Fibroblast of lung (primary cell): Measurements from ENCODE around the gene ATOH7. TPM values are rescaled to one million over a fixed set of nuclear protein-coding genes. Genes with fewer than 3 reads are reported as not detected.

Experiments
- DNase-seq, 2 donors: peaks; one replicate each; pipeline versions ENCODE4 v3.0.0 to v3.0.0-alpha.2; 2010; ENCODE audit warnings: low read depth in 2 of 2
- H2AFZ ChIP-seq: 2 replicates; pipeline ENCODE4 v1.5.1; 2012; ENCODE audit warnings: low read length, control low read depth, inconsistent platforms
- H3K27ac ChIP-seq: 2 replicates; pipeline ENCODE4 v1.5.1; 2011; ENCODE audit warnings: low read length, control low read depth; ENCODE audit not compliant: insufficient read depth
- H3K27me3 ChIP-seq: 2 replicates; pipeline ENCODE4 v1.5.1; 2011; ENCODE audit warnings: mild to moderate bottlenecking, low read length; ENCODE audit not compliant: control insufficient read depth, insufficient read depth
- H3K36me3 ChIP-seq: 2 replicates; pipeline ENCODE4 v1.5.1; 2011; ENCODE audit warnings: low read length; ENCODE audit not compliant: control insufficient read depth, insufficient read depth
- H3K4me1 ChIP-seq: 2 replicates; pipeline ENCODE4 v1.5.1; 2011; ENCODE audit warnings: low read length; ENCODE audit not compliant: control insufficient read depth, insufficient read depth; ENCODE audit errors: extremely low read depth
- H3K4me2 ChIP-seq: 2 replicates; pipeline ENCODE4 v1.5.1; 2011; ENCODE audit warnings: low read length, control low read depth; ENCODE audit not compliant: insufficient read depth; ENCODE audit errors: extremely low read depth
- H3K4me3 ChIP-seq, 4 experiments: fragments of 200-600 bp in 1 of 4; sonication (generic) in 1 of 4; replicated peaks in 1 of 4; 2 replicates each; pipeline ENCODE4 v1.5.1; 2011 to 2016; ENCODE audit warnings: low read length in 4 of 4, low read depth in 3 of 4, mild to moderate bottlenecking in 3 of 4, control low read depth in 2 of 4, inconsistent platforms in 1 of 4, mixed read lengths in 1 of 4; ENCODE audit not compliant: insufficient read depth in 1 of 4; ENCODE audit errors: control extremely low read depth in 1 of 4
- H3K79me2 ChIP-seq: 2 replicates; pipeline ENCODE4 v1.5.1; 2012; ENCODE audit warnings: mild to moderate bottlenecking, low read length, inconsistent platforms; ENCODE audit not compliant: control insufficient read depth, insufficient read depth
- H3K9ac ChIP-seq: 2 replicates; pipeline ENCODE4 v1.5.1; 2011; ENCODE audit warnings: mild to moderate bottlenecking, low read length, control low read depth; ENCODE audit not compliant: insufficient read depth
- H3K9me3 ChIP-seq: 2 replicates; pipeline ENCODE4 v1.5.1; 2012; ENCODE audit warnings: low read depth, low read length; ENCODE audit not compliant: control insufficient read depth, insufficient read depth
- H4K20me1 ChIP-seq: 2 replicates; pipeline ENCODE4 v1.5.1; 2011; ENCODE audit warnings: low read length; ENCODE audit not compliant: control insufficient read depth, insufficient read depth; ENCODE audit errors: extremely low read depth
- EZH2 ChIP-seq: IDR thresholded peaks from 2 replicates; pipeline ENCODE4 v1.5.1; 2012; ENCODE audit warnings: low read length, control low read depth, mild to moderate bottlenecking; ENCODE audit errors: missing control alignments
- polyA plus RNA-seq, 2 donors: library from polyadenylated mRNA; depleted of rRNA in 1 of 2; stranded (reverse) in 1 of 2; unstranded in 1 of 2; fragments of >200 nt; gene quantifications; 2 replicates each; pipeline ENCODE4 v1.2.1, GENCODE V29; 2011 to 2012; ENCODE audit warnings: missing spikeins in 1 of 2
- total RNA-seq: library from RNA; depleted of rRNA; stranded (reverse); fragments of >200 nt; gene quantifications from 2 replicates; pipeline ENCODE4 v1.2.1, GENCODE V29; 2014
- TF ChIP-seq, protein P1 (sequence below), 2 donors: IDR thresholded peaks in 1 of 2; conservative IDR thresholded peaks in 1 of 2; 1 replicate in 1 of 2; 2 replicates in 1 of 2; pipeline ENCODE4 v1.5.1; 2011 to 2012; ENCODE audit warnings: low read length in 2 of 2, control low read depth in 1 of 2, inconsistent platforms in 1 of 2, low read depth in 1 of 2, mild to moderate bottlenecking in 1 of 2

Gene ATOH7
- total and polyA plus RNA-seq, 2 donors (not counting 1 experiment from before 2014, with no cell fraction given), result not detected

DNA sequence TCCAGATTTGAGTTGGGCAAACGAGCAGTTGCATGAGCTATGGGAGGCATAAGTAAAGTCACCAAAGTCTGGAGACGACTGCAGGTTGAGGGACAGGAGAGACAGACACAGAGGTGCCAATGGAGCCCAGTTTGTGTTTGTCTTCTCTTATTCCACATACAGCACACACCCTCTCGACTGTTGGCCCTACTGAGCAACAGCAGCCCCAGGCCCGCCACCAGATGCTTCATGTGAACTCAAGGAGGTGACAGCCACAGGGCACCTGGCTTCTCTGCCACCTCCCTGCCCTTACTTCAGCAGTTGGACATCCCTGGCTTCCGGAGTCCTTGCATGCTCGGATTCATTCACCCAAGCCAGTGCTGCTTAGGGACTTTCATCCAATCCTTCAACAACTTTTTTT, 6.5 kb upstream of the ATOH7 start:
- H3K9me3 ChIP-seq, result no peaks in the 10 kb centered on the region
- no peak overlapping the region for H3K4me2 ChIP-seq
- no peaks in the 10 kb centered on the region for H3K79me2 ChIP-seq

DNA sequence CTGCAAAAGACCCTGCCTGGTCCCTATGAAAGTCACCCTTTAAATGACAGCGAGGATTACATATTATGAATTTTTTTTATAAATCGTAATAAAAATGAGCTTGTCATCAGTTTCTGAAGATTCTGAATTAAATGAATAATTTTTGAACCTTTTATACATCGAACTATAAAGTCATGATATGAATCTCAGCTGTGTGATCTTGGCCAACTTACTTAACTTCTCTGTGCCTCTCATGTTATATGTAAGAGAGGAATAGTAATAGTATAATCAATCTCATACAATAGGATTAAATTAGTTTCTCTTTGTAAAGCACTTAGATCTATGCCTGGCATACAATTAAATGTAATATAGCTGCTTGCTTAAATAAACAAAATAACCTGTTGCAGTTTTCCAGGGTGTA, 5.3 kb upstream of the ATOH7 start:
- no peak overlapping the region for H3K4me3 ChIP-seq
- no peak for DNase-seq
- H3K27me3 ChIP-seq, result peaks cover 10% of the 10 kb centered on the region
- no peaks in the 10 kb centered on the region for H3K36me3 ChIP-seq
- H3K9ac ChIP-seq, result no peak overlapping the region
- H3K27ac ChIP-seq, result no peak overlapping the region
- no peaks in the 10 kb centered on the region for H3K4me1 ChIP-seq
- no peak overlapping the region for H2AFZ ChIP-seq
- TF ChIP-seq, protein P1, sequence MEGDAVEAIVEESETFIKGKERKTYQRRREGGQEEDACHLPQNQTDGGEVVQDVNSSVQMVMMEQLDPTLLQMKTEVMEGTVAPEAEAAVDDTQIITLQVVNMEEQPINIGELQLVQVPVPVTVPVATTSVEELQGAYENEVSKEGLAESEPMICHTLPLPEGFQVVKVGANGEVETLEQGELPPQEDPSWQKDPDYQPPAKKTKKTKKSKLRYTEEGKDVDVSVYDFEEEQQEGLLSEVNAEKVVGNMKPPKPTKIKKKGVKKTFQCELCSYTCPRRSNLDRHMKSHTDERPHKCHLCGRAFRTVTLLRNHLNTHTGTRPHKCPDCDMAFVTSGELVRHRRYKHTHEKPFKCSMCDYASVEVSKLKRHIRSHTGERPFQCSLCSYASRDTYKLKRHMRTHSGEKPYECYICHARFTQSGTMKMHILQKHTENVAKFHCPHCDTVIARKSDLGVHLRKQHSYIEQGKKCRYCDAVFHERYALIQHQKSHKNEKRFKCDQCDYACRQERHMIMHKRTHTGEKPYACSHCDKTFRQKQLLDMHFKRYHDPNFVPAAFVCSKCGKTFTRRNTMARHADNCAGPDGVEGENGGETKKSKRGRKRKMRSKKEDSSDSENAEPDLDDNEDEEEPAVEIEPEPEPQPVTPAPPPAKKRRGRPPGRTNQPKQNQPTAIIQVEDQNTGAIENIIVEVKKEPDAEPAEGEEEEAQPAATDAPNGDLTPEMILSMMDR (conservative IDR thresholded peaks at IDR 0.05 in 1 of 2, IDR thresholded peaks at IDR 0.05 in 1 of 2; ENCODE audit: low read depth in 1 of 2, low read length in 2 of 2), result no peak
- no peak for TF ChIP-seq EZH2
- no peaks in the 10 kb centered on the region for H3K79me2 ChIP-seq
- H4K20me1 ChIP-seq, result no peaks in the 10 kb centered on the region
- no peak overlapping the region for H3K4me2 ChIP-seq
- H3K9me3 ChIP-seq, result no peaks in the 10 kb centered on the region

More for the DNA sequence above, 6.5 kb upstream of the ATOH7 start:
- Histone ChIP-seq H4K20me1 (no peaks in the 10 kb centered on the region), H3K9ac (no peak overlapping the region), H3K27ac (no peak overlapping the region), H3K36me3 (no peaks in the 10 kb centered on the region), H3K4me3 (no peak overlapping the region), H3K4me1 (no peaks in the 10 kb centered on the region), H2AFZ (no peak overlapping the region), H3K27me3 (peaks cover 7% of the 10 kb centered on the region)
- TF ChIP-seq, protein P1 (conservative IDR thresholded peaks at IDR 0.05 in 1 of 2, IDR thresholded peaks at IDR 0.05 in 1 of 2; ENCODE audit: low read depth in 1 of 2, low read length in 2 of 2), result no peak
- no peak for DNase-seq

DNA sequence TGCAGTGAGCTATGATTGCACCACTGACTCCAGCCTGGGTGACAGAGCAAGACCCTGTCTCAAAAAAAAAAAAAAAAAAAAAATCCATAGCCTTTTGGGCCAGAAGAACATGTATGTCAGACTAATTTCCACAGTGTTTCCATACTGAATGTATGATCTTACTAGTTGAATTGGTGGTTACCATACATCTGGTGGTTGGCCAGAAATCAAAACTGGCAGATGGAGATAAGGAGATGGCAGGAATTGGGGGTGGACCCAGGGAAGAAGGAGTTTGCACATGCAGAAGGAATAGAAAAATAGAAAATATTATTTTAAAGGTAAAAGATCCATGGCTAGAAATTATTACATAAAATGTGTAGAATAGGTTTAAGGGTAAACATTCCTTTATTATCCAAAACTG, 3.7 kb upstream of the ATOH7 start:
- TF ChIP-seq, protein P1 (conservative IDR thresholded peaks at IDR 0.05 in 1 of 2, IDR thresholded peaks at IDR 0.05 in 1 of 2; ENCODE audit: low read depth in 1 of 2, low read length in 2 of 2), result no peak
- no peak for TF ChIP-seq EZH2
- Histone ChIP-seq H3K27me3 (peaks cover 15% of the 10 kb centered on the region), H3K9ac (no peak overlapping the region), H3K27ac (no peak overlapping the region), H3K4me3 (no peak overlapping the region), H3K9me3 (no peaks in the 10 kb centered on the region), H3K4me1 (peaks cover 1% of the 10 kb centered on the region), H2AFZ (no peak overlapping the region), H3K36me3 (no peaks in the 10 kb centered on the region), H3K79me2 (no peaks in the 10 kb centered on the region), H3K4me2 (no peak overlapping the region), H4K20me1 (no peaks in the 10 kb centered on the region)
- no peak for DNase-seq
